NCI-H2227 (cell line): ENCODE results near the gene C21orf91.

Experiments
- DNase-seq: peaks from one replicate; lab custom pipeline; 2025; ENCODE audit not compliant: unreplicated experiment; lab: John Stamatoyannopoulos, UW

C21orf91 gene

DNA sequence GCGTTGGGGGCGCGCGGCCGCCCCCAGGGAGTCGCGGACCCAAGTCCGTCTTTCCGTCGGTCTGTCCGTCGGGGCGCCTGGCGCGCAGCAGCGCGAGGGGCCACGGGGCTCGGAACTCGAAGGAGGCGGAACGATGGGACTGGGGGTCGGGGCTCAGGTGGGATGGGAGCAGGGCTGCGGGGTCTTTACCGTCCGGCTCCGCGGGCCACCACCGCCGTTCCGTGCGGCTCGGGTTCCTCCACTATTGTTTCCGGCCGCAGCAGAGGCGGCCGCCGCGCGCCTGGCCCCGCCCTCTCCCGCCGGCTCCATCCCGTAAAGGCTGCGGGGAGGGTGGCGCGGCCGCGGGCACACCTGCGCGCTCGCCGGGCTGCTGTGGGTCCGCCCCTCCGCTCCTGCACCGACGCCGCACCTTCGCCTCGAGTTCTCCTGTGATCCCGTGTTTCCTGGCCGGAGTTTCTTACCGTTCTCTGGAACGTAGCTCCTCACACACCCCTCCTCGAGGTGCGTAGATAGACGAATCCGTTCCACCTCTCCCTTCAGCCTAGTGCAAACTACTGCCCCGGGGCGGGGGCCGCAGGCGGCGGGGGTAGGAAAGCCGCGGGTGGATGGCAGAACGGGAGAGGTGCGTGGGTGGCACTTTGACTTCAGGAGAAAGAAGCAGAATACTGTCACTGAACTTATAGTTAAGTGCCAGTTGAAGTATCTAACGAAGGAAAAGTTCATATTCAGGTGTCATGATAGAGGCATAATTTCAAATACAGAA is at the start of gene C21orf91:
Gene C21orf91, minus strand, starts transcription at position 243 of the 763 bp plus-strand sequence. CDS start 1,038 bp downstream, outside the sequence.
- DNase-seq = peak; percentile 90

DNA sequence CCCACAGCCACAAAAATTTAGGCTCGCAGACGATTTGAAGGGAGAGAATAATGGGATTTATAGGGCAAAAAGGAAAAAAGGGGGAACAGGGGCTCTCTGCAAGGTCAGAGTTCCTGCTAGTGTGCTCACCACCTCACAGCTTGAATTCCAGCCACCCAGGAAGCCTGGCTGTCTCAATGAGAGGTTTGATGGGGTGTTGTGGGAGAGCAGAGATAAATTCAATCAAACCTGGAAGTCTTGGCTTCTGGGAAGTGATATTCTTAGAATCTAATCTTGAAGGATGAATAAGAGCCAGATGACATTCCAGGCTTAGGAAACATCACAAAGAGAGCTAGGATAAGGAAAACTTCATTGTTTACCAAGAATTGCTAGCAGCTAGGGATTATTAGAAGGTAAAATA is 47.4 kb upstream of the C21orf91 start:
- no peak for DNase-seq

DNA sequence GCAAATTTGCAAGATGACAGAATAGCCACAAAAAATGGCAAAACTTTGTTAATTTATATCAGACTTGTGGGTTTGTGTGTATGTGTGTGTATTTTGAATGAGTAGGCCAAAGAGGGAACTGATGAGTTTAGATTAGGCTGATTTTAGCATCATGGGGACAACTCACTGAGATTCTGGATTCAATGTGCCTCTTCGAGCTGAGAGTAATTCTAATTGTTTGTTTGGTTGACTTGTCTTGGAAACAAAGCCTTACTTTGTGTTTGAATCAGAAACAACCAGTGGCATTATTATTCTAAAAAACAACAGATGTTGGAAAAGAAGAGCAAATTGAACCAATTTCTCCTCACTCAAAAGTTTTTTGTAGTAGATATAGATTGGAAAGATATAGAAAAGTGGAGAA is 40.5 kb upstream of the C21orf91 start:
- no peak for DNase-seq

DNA sequence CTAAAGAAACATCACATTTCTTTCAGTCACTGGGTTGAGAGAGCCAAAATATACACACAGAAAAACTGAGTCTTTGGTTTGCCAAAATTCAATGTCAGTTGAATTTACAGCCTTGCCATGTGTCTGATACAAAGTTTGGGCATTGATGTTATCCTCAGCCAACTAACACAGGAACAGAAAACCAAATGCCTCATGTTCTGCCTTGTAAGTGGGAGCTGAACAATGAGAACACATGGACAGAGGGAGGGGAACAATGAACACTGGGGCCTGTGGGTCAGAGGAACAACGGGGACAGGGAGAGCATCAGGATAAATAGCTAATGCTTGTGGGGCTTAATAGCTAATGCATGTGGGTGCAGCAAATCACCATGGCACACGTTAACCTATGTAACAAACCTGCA is 39.6 kb upstream of the C21orf91 start:
- no peak for DNase-seq

DNA sequence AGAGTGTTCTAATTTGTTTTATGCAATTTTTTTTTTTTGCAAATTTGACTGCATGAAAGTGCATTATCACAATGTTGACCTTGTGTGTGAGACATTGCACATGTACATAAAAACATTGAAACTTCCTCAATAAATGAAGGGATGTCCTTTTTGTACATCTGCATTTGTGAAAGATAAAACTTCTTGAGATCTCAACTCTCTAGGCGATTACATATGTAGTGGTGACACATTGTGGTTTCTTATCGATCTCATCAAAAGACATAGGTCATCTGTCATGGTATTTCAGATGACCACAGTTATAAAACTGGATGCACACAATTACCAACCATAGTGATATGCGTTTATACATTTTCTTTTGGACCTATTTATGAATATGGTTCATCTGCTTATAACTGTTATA is 35.6 kb upstream of the C21orf91 start:
- no peak for DNase-seq

DNA sequence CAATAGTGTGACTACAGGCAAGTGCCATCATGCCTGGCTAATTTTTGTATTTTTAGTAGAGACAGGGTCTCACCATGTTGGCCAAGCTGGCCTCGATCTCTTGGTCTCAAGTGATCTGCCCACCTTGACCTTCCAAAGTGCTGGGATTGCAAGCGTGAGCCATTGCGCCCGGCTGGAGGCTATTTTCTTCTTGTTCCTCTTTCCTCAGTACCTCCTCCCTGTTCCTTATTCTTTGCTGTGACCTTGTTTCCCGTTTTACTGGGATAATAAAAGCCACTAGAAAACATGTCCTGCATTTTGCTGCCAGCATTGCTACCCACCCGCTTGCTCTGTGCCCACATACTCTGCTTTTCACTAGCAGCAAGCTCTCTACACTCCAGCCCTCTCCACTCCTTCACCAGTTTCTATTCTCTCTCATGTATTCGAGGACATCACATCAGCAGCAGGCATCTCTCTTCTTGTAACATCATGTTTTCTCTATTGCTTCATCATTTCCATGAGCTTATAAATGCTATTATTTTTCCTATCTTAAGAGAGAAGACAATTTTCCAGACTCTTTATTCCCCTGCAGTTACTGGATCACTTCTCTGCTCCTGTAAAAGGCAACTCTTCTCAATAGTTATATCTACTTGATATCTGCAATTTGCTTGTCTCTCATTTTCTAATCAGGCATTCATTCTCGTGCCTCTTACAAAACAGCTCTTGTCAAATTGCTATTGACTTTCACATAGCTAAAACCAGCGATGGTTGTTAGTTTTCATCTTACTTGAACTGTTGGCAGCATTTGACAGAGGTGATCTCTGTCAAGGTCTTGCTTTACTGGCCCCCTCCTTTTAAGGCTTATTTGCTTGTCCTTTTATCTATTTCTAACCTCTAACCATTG is 34.5 kb upstream of the C21orf91 start:
- no peak for DNase-seq

DNA sequence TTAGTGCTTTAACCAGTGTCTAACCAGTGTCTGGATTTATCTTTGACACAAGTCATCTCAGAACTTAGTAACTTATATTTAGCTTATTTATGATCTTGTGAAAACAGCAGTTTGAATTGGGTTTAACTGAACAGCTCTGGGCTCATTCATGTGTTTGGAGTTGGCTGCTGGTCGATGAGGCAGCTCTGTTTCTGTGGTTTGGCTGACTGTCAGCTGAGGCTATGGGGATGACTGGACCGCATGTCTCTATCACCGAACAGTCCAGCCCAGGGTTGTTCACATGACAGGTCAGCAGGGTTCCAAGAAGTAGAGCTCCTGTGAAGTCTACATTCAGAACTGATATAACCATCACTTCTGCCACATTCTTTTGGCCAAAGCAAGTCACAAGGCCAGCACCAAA is 29.1 kb upstream of the C21orf91 start:
- DNase-seq = no peak

DNA sequence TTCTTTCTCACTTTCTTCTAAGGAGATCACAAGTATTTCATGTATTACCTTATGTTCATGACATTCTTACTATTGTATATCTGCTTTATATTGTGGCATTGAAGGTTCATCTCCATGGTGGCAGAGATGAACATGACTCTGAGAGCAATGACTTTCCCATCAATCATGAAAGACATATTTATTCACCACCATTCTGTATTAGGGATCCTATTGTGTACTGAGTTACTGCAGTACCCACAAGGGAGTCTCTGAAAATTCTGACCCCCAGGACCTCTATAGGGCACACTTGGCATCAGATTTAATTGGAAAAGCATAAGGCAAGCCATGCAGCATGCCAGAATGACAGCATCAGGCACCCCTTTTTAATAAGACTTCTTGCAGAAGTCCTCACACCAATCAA is 21.9 kb upstream of the C21orf91 start:
- no peak for DNase-seq

DNA sequence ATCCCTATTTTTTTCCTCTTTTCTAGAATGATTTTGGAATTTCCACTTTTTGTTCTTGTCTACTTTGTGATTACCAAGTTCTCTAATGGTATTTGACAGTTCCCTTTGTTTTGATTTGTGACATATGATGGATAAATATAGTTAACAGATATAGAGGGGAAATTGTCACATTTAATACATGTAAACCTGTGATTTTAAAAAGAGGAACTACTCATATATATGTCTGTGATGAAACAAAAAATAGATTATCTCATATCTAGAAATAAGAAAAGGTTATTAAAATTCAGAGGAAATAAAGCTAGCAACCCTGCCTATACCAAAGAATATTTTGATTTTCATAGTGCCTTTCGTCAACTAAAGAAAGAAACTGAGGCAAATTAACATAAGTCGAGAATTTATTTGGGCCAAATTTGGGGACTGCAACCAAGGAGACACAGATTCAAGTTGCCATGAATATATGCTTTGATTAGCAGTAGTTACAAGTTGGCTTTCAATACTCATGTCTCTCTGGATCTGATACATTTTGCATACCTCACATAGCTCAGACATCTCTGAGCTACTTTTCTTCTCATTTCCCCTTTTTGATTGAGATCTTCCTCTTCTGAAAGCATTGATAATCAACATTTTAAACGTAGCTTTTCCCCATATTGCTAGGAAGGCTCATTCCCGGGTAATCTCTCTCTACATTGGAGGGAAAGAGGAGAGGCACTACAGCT is 15.6 kb upstream of the C21orf91 start:
- DNase-seq = no peak

DNA sequence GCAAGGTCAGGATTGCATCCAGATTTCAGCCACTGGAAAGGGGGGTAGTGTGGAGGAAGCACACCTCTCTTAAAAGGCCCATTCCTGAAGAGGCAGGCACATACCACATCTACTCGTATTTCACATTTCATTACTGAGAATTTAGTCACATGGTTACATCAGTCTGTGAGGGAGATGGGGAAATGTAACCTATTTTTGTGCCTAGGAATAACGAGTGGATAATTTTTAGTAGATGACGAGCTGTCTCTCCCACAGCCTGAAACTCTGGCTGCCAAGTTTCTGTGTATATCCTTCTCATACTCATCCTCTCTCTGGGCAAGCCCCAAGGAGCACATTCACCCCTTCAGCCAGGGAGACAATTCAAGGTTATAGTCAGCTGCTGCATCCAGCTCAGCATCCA is 10.3 kb upstream of the C21orf91 start:
- DNase-seq = no peak

DNA sequence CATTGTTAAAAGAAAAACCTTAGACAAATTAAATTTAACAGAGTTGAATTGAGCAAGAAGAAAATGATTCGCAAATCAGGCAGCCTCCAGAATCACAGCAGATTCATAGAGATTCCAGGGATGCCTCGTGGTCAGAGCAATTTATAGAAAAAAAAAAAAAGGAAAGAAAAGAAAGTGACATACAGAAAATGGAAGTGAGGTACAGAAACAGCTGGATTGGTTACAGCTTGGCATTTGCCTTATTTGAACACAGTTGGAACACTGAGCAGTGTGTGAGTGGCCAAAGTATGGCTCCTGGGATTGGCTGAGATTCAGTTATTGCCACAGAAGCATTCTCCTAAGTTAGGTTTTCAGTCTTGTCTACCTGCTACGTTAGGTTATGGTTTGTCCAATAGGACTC is 9.1 kb upstream of the C21orf91 start:
- DNase-seq = no peak

DNA sequence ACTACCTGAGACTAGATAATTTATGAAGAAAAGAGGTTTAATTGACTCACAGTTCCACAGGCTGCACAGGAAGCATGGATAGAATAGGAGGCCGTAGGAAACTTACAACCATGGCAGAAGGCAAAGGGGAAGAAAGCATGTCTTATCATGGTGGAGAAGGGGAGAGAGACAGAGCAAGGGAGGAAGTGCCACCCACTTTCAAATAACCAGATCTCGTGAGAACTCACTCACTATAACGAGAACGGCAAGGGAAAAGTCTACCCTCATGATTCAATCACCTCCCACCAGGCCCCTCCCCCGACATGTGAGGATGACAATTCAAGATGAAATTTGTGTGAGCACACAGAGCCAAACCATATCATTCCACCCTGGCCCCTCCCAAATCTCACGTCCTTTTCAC is 4.7 kb upstream of the C21orf91 start:
- DNase-seq = no peak

DNA sequence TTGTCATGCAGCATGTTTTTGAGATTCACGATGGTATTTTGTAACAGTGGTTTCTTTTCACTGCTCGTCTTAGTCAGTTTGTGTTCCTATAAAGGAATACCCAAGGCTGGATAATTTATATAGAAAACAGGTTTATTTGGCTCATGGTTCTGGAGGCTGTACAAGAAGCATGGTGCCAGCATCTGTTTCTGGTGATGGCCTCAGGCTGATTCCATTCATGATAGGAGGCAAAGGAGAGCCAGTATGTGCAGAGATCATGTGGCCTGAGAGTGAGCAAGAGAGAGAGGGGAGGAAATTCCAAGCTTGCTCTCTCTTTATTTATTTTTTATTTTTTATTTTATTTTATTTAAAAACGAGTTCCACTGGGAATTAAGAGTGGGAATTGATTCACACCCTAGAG is 2.0 kb upstream of the C21orf91 start:
- DNase-seq = no peak

DNA sequence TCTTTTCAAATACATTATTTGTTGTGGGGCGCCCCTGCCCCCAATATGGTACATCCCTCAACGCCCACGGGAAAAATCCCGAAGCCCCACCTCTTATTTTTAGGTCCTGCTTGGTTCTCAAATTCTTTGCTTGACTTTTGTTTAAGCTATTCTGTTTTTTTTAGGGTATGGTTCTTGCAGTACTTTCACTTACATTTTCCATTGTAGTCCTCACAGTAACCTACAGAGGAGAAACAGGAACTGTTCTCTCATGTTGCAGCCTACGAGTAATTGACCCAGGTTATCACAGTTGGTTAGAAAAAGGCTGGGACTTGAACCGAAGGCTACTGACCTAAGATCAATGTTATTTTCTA is 697 bp upstream of the C21orf91 start:
- DNase-seq = no peak

DNA sequence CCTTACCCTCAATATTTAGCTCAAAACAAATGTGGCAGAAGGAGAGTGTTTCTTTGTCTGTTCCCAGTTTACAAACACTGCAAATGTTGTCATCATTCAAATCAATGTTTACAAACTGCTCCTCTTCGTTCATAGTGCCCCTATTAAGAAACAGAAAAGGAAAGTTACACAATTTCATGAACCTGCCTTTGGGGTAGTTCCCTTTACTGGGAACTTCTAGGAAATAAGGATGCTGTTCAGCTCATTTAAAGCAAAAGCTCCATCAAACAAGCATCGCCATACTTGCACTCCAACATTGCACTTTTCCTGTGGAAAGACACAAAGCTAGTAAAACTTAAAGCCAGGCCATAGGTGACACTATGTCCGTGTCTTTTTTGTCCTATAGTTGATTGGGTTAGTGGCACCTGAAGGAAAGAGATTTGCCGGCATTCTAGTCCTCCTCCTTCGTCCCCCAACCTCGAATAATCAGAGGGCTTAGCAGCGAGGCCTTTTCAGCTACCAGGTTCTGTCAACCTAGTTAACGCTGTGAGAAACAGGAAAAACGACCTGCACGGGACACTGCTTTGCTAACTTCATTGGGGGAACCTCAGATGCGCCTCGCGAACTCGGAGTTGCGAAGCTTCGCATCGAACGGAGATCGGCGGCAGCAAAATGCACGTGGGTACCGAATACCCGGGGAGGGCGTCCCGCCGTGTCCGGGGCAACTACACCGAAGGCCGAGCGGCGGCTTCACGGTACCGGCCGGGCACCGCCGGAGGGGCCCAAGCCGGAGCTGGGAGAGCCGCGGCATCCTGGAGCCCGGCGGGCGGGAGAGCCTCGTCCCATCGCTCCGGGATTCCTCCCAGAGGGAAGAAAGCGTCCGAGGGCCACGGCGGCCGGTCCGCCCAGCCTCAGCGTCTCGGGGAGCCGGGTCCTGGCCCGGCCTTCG is 706 bp downstream of the C21orf91 start:
- DNase-seq = peak; percentile 68

DNA sequence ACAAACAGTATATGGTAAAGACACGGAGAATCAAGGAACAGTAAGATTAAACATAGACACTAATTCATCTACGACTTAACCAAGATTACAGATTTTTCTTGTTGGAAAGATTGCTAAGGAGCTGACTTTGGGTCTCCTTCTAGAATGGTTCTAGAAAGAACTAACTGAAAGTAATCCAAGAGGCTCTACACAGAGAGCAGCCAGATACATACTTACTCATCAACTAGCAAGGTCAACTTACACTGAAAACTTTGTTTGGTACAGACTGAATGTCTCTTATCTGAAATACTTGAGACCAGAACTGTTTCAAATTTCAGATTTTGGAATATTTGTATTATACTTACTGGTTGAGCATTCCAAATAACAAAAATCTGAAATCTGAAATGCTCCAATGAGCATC is 5.8 kb downstream of the C21orf91 start:
- DNase-seq = no peak

DNA sequence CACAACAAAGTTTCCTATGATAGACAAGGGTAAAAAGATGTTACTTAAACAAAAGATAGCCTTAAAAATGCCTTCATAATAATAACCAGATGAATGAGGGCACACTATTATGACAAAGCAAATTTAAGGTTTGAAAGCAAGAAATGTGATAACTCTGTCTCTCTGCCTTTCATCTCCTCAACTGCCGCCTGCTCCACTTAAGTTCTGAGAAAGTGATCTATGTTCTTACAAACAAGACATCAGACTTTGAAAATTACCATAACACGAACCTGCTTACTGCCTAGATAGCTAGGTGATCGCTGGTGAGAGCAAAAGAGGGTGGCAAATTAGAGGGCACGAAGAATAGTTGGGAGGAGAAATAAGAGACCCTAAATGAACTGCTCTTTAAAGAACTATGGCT is 13.2 kb downstream of the C21orf91 start:
- no peak for DNase-seq

DNA sequence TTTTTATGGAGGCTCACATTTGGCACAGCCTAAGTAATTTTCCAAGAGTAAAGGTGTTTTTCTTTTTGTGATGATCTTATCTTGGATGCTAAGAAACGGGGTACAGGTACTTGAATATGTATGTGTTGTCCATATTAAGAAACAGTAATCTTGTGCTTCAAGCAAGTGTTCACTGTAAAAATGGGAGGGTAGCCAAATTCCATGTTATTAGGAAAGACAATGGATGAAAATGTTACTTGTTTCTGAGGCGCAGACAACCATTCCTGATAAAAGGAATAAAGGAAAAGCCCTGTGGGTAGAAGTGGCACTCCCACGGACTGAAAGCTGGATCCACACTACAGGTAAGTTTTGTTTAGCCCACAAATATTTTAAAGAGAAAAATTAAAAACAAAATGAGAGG is 15.6 kb downstream of the C21orf91 start:
- DNase-seq = no peak

DNA sequence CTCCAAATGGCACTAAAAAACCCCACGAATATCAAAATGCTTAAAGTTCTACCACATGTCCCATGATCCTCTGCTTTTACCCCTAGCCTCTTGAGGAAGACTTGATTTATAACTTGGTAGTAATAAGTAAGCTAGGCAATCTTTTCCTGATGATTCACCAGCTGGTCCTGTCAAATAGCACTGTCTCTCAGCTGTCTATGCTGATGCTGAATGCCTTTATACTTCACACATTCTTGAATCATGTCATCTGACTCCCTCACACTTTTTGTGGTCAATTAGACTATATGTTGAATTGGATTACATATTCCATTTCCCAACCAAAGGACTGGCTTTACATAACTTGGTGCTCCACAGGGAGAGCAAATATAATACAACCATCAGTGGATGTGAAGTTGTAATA is 16.6 kb downstream of the C21orf91 start:
- no peak for DNase-seq

DNA sequence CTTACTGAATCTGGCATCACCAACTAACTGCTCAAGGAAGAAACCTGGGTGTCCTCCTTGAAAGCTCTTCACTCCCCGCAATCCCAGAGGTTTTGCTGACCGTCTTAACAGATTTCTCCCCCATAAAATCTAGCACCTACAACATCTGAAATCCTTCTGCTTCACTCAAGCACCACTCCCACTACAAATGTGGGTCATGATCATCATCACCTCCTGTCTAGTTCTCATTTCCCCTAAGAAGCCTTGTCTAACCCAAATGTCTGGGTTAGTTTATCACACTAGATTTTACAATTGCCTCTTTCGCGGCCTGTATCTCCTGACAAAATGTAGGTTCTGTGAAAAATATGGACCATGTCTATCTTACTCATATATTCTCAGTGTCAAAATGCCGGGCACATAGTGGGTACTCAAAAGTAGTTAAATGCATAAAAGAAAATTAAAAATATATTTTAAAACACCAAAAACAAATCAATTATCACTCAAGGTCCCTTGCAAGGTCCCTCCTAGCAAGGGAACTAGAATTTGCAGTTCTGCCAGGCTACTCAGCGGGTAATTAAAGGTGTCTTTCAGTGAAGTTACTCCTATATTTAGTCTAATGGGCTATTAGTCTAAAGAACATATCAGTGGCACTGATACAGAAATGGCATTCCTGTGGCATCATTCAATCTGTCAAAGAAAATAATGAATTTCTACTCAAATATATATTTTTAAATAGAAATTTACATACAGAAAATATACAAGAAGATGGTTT is 19.6 kb downstream of the C21orf91 start:
- no peak for DNase-seq
